ENCODE measurements around the gene HS3ST1. TPM values are rescaled to one million over a fixed set of nuclear protein-coding genes. Genes with fewer than 3 reads are reported as not detected.

HS3ST1 gene
- 0.21 and 1.3 TPM in 2 replicates for total RNA-seq (2014; rRNA removed; shearing (Covaris generic))
- 1.2 and 1.6 TPM in 2 replicates for polyA plus RNA-seq (2015; cell fraction: cytosol; rRNA removed)
- 0.19 and 0.33 TPM in 2 replicates for polyA plus RNA-seq (2015; cell fraction: nucleus; rRNA removed)

DNA sequence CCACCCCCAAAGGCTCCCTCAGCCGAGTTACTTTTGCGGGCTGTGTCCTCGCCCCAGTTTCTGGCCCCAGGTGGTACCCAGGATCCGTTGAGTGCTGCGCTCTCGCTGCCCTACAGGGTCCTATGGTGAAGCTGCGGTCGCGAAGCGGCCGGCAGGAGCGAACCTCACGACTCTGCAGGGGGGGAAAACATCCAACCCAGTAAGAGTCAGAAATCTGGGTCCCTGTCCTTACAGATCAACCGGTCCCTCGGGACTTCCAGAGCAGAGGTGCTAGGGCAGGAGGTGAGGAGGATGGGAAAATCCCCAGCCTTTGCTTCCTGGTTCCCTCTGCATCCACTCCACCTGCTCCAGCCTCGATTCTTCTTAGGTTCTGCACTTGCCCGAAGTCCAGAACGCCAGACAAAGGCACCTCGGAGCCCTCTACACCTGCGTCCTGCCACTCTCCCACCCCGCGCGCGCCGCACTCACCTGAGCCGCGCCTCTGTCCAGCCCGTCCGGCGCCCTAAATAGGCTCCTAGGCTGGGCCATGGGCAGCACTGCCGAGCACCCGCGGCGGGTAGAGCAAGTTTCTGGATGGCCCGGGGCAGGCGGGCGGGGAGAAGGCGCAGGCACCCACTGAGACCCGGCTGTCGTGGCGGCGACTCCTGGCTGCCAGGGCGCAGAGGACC lies at the start of gene HS3ST1:
TSS of gene HS3ST1 (minus strand) at position 664 of the 668 bp plus-strand sequence. CDS start 28,889 bp downstream, outside the sequence.
- in situ Hi-C loops (cut with HindIII; ENCODE audit: low pct_unique_long_range_greater_than_20kb, low sequenced_read_pairs) = no loop called here
- no peak for DNase-seq (ENCODE audit: low read depth, low spot score)

- no peak for DNase-seq (ENCODE audit: low read depth, low spot score)
- in situ Hi-C loops (cut with HindIII; ENCODE audit: low pct_unique_long_range_greater_than_20kb, low sequenced_read_pairs) = no loop called here
These were observed 47.2 kb upstream of the HS3ST1 start for GRCh38 chr4:11475871-11476270.

DNA sequence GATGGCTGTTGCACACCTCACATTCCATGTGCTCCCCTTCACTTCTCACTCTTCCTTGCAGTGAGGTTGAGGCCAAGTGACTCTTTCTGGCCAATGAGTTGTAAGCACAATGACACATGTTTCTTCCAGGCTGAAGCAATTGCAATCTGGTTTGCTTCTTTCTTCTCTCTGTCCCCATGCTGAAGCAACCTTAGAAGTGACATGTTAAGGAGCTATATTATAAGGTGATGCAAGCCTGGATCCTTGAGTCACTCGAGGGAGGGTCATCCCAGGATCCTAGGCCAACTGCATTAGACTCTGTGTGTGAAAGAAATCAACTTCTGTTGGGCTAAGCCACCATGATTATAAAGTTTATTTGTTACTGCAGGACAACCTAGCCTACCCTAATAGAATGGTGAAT lies 45.5 kb upstream of the HS3ST1 start:
- in situ Hi-C loops (cut with HindIII; ENCODE audit: low pct_unique_long_range_greater_than_20kb, low sequenced_read_pairs) = no loop called here
- no peak for DNase-seq (ENCODE audit: low read depth, low spot score)

DNA sequence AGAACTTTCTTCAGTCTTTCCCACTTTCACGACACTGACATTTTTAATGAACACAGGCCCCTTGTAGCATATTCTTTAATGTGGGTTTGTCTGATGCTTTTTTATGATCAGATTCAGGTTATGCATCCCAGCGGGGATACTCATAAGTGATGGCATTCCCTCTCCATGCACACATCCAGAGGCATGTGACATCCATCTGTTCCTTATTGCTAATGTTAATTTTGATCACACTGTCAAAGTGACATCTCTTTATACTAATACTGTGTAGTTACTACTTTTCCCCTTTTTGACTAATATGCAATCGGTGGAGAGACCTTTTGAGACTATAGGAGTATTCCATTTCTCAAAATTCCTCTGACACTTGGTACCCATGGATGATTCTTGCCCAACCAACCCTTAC lies 43.8 kb upstream of the HS3ST1 start:
- in situ Hi-C loops (cut with HindIII; ENCODE audit: low pct_unique_long_range_greater_than_20kb, low sequenced_read_pairs) = no loop called here
- no peak for DNase-seq (ENCODE audit: low read depth, low spot score)

DNA sequence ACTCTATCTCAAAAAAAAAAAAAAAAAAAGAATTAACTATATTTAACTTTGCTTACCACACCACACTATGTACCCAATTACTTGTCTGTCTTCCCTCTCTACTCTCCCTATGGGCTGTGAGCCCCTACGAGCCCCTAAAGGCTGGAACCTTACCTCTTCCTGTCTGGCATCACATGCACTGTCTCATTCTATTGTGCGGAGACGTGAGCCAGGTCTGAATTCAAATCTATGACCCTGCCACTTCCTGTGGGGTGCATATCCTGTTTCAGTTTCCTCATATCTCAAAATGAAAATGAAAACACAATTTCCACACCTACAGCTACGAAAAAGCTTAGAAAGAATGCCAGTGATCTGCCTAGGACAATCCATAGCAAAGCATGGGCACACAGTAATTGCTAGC lies 42.9 kb upstream of the HS3ST1 start:
- no peak for DNase-seq (ENCODE audit: low read depth, low spot score)
- in situ Hi-C loops (cut with HindIII; ENCODE audit: low pct_unique_long_range_greater_than_20kb, low sequenced_read_pairs) = no loop called here

DNA sequence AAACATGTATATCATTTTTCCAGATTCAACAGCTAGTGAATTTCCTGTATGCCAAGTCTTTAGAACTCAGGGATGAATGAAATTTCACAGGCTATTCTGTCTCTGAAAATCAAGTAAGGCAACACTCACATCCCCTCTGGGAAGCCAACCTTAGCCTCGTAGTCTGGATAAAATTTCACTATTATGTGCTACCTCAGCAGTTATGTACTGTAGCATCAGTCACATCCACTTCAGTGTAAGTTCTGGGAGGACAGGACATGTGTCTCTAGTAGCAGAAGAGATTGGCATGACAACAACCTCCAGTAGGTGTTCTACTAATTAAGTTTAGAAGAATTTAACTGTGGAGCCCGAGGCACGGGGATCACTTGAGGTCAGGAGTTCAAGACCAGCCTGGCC lies 42.4 kb upstream of the HS3ST1 start:
- in situ Hi-C loops (cut with HindIII; ENCODE audit: low pct_unique_long_range_greater_than_20kb, low sequenced_read_pairs) = no loop called here
- DNase-seq (ENCODE audit: low read depth, low spot score) = no peak

GRCh38 chr4:11470438-11471045 lies 41.8 kb upstream of the HS3ST1 start:
- in situ Hi-C loops (cut with HindIII; ENCODE audit: low pct_unique_long_range_greater_than_20kb, low sequenced_read_pairs) = no loop called here
- no peak for DNase-seq (ENCODE audit: low read depth, low spot score)

DNA sequence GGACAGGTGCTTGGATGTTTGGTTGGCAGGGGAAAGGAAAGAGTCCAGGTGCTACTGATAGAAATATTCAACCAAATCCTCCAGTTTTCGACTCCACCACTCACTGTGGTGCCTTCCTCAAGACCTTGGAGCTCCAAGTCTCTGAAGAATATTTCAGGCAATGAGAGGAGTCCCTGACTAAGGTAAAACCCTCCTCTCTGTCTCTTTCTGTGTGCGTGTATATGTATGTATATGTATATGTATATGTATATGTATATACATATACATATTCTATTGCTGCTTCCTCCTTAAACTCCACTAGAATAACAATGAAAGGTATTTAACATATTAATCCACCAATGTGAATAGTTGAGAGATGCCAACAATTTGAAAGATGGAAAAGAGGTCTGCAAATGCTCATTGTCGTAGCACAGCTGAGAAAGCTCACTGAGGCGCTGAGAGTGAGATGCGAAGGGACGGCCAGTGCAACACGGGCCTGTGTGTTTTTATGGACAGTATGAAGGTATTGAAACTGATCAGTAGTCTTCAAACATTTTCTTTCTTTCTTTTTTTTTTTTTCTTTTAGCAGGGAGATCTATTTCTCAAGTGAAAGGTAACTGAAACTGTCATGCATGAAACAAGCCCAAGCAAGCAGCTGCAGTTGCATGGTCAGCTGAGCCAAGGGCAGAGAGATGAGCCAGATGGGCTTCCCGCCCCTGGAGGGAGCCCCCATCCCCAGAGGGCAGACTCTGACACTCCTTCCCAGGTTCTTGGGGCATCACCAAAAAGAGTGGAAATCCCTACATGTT lies 41.1 kb upstream of the HS3ST1 start:
- in situ Hi-C loops (cut with HindIII; ENCODE audit: low pct_unique_long_range_greater_than_20kb, low sequenced_read_pairs) = no loop called here
- no peak for DNase-seq (ENCODE audit: low read depth, low spot score)

GRCh38 chr4:11468901-11469300 lies 40.2 kb upstream of the HS3ST1 start:
- in situ Hi-C loops (cut with HindIII; ENCODE audit: low pct_unique_long_range_greater_than_20kb, low sequenced_read_pairs) = no loop called here
- no peak for DNase-seq (ENCODE audit: low read depth, low spot score)

DNA sequence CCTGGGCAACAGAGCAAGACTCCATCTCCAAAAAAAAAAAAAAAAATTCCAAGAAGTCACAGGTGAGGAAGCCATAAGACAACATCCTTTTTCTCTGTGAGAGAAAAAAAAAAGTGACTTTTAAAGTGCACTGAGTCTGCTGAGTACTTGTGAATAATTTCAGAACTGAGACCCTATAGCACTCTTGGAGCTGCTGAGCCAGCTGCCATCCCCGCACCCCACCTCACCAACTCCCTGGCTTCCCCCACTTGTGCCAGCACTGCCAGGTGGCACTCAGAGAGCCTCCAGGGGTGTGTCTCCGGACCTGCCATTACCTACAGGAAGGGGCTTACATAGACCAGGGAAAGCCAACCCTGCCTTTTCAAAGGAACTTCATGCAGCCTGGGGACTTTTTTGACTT lies 39.2 kb upstream of the HS3ST1 start:
- no peak for DNase-seq (ENCODE audit: low read depth, low spot score)

DNA sequence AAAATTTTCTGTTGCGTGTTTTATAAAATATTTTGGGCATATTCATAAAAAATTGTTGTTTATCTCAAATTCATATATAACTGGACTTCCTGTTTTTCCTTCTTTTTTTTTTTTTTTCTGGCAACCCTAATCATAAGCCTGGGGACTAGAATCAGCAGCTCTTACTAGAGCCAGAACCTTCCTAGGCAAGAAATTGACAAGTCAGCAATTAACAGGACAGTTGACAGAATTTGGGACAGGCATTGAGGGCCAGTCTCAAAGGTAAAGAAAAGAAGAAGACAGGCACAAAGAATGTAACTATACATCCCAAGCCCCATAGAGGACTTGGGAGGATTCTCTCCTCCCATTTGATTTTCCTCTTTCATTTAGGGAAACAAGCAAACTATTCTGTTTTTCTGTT lies 35.0 kb upstream of the HS3ST1 start:
- no peak for DNase-seq (ENCODE audit: low read depth, low spot score)
- in situ Hi-C loops (cut with HindIII; ENCODE audit: low pct_unique_long_range_greater_than_20kb, low sequenced_read_pairs) = no loop called here

More for the DNA sequence above, 39.2 kb upstream of the HS3ST1 start:
- in situ Hi-C loops (cut with HindIII; ENCODE audit: low pct_unique_long_range_greater_than_20kb, low sequenced_read_pairs) = no loop called here

GRCh38 chr4:11456401-11456800 lies 27.7 kb upstream of the HS3ST1 start:
- in situ Hi-C loops (cut with HindIII; ENCODE audit: low pct_unique_long_range_greater_than_20kb, low sequenced_read_pairs) = no loop called here
- no peak for DNase-seq (ENCODE audit: low read depth, low spot score)

GRCh38 chr4:11455201-11455835 lies 26.6 kb upstream of the HS3ST1 start:
- in situ Hi-C loops (cut with HindIII; ENCODE audit: low pct_unique_long_range_greater_than_20kb, low sequenced_read_pairs) = no loop called here
- no peak for DNase-seq (ENCODE audit: low read depth, low spot score)

DNA sequence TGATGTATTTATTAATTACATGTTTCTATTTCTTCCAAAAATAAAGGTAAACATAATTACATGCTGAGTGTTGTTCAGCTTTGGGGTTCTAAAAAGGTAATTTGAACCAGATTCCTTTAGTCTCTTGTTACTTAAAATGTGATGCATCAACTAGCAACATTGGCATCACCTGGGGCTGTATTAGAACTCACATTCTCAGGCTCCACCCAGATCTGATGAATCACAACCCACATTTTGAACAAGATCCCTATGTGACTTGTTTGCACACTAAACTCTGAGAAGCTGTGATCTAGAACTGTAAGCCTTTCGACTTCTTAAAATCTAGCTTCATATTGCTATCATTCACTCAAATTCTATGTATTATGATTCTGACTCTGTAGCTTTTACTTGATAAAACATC lies 23.0 kb upstream of the HS3ST1 start:
- no peak for DNase-seq (ENCODE audit: low read depth, low spot score)

DNA sequence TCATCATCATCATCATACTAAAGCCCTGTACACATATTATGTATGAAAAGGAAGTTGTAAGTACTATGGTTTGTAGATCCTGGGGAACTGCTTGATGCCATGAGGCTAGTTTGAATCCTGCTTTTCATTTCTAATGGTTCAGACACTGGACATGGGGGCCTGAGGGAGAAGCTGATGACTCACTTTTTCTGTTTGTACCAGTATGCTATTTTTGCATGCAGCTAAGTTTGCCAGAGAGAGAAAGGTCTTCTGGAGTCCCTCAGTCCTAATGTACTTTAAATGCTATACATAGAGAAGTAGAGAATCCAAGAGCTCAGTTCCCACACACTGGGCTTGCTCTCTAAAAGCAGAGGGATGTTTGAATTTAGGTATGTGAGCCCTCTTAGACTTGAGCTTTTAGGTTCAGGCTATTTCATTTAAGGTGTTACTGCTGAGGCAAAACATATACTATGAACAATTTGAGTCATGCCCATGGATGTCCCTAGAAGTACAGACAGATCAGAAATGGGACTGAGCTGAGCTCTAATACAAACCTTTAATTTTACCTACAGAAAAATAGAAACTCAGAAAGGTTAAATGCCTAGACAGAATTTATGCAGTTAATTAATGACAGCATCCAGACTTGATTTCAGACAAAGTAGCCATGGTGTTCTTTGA lies 17.6 kb upstream of the HS3ST1 start:
- in situ Hi-C loops (cut with HindIII; ENCODE audit: low pct_unique_long_range_greater_than_20kb, low sequenced_read_pairs) = no loop called here
- DNase-seq (ENCODE audit: low read depth, low spot score) = no peak

More for the DNA sequence above, 23.0 kb upstream of the HS3ST1 start:
- in situ Hi-C loops (cut with HindIII; ENCODE audit: low pct_unique_long_range_greater_than_20kb, low sequenced_read_pairs) = no loop called here

GRCh38 chr4:11441194-11441556 lies 12.5 kb upstream of the HS3ST1 start:
- in situ Hi-C loops (cut with HindIII; ENCODE audit: low pct_unique_long_range_greater_than_20kb, low sequenced_read_pairs) = no loop called here
- no peak for DNase-seq (ENCODE audit: low read depth, low spot score)

DNA sequence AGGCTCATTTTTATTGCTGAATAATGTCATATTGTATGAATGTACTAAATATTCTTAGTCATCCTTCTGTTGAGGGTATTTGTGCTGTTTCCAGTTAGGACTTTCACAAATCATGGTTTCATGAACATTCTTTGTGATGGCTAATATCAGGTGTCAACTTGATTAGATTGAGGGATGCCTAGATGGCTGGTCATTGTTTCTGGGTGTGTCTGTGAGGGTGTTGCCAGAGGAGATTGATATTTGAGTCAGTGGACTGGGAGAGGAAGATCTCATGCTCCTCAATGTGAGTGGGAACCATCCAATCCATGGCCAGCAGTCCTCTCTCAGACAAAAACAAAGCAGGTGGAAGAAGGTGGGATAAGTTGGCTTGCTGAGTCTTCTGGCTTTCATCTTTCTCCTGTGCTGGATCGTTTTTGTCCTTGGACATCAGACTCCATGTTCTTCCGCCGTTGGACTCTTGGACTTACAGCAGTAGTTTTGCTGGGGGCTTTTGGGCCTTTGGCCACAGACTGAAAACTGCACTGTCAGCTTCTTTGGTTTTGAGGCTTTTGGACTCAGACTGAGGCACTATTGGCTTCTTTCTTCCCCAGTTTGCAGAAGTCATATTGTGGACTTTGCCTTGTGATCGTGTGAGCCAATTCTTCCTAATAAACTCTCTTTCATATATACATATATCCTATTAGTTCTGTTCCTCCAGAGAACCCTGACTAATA lies 11.9 kb upstream of the HS3ST1 start:
- DNase-seq (ENCODE audit: low read depth, low spot score) = no peak
- in situ Hi-C loops (cut with HindIII; ENCODE audit: low pct_unique_long_range_greater_than_20kb, low sequenced_read_pairs) = no loop called here
